ENCODE measurements around the gene PRSS38.

GRCh38 chr1:227854189-227854588 is 38.7 kb downstream of the PRSS38 start:
- no peak for TF ChIP-seq CTCF (IDR thresholded peaks at IDR 0.05; ENCODE audit: low read depth, low read length)
- TF ChIP-seq EZH2phosphoT487 (IDR thresholded peaks at IDR 0.05; ENCODE audit: low read depth), result no peak

All from OCI-LY3 (cell line).